GM23248 (cell line): ENCODE results near the gene HSPA1A. TPM values are rescaled to one million over a fixed set of nuclear protein-coding genes. Genes with fewer than 3 reads are reported as not detected.

ENCODE experiments used
- DNase-seq: peaks from one replicate; pipeline ENCODE4 v3.0.0-alpha.2; 2015
- H2AFZ ChIP-seq: fragments of 200-600 bp; sonication (generic); 2 replicates; pipeline ENCODE4 v1.6.1; 2016; ENCODE audit warnings: antibody characterized with exemption
- H3F3A ChIP-seq: fragments of 200-600 bp; sonication (generic); 2 replicates; pipeline ENCODE4 v1.6.1; 2016; ENCODE audit warnings: mild to moderate bottlenecking, antibody characterized with exemption, mixed run types; ENCODE audit not compliant: insufficient read depth
- H3K27ac ChIP-seq: fragments of 200-600 bp; sonication (generic); 2 replicates; pipeline ENCODE4 v1.5.1; 2016; ENCODE audit warnings: mild to moderate bottlenecking
- H3K27me3 ChIP-seq: fragments of 200-600 bp; sonication (generic); replicated peaks from 2 replicates; pipeline ENCODE4 v1.6.1; 2016; ENCODE audit warnings: mild to moderate bottlenecking; ENCODE audit not compliant: insufficient read depth
- H3K36me3 ChIP-seq: fragments of 200-600 bp; sonication (generic); 2 replicates; pipeline ENCODE4 v1.6.1; 2016; ENCODE audit warnings: low read depth, mild to moderate bottlenecking
- H3K4me1 ChIP-seq: fragments of 200-600 bp; sonication (generic); 2 replicates; pipeline ENCODE4 v1.6.1; 2016; ENCODE audit warnings: mild to moderate bottlenecking; ENCODE audit not compliant: insufficient read depth
- H3K4me2 ChIP-seq: fragments of 200-600 bp; sonication (generic); one replicate; pipeline ENCODE4 v1.6.1; 2016; ENCODE audit warnings: mild to moderate bottlenecking; ENCODE audit not compliant: unreplicated experiment
- H3K4me3 ChIP-seq: fragments of 200-600 bp; sonication (generic); 2 replicates; pipeline ENCODE4 v1.5.1; 2016; ENCODE audit warnings: mild to moderate bottlenecking
- H3K79me2 ChIP-seq: fragments of 200-600 bp; sonication (generic); 2 replicates; pipeline ENCODE4 v1.6.1; 2016; ENCODE audit warnings: mild to moderate bottlenecking; ENCODE audit not compliant: insufficient read depth
- H3K9ac ChIP-seq: fragments of 200-600 bp; sonication (generic); 2 replicates; pipeline ENCODE4 v1.6.1; 2016; ENCODE audit warnings: mild to moderate bottlenecking
- H3K9me2 ChIP-seq: fragments of 200-600 bp; sonication (generic); 2 replicates; pipeline ENCODE4 v1.6.1; 2016; ENCODE audit warnings: mixed run types, mild to moderate bottlenecking, moderate library complexity; ENCODE audit not compliant: insufficient read depth
- H3K9me3 ChIP-seq: fragments of 200-600 bp; sonication (generic); one replicate; pipeline ENCODE4 v1.6.1; 2017; ENCODE audit warnings: low read depth
- H4K20me1 ChIP-seq: fragments of 200-600 bp; sonication (generic); 2 replicates; pipeline ENCODE4 v1.6.0; 2016; ENCODE audit not compliant: insufficient read depth
- EZH2 ChIP-seq: fragments of 200-600 bp; sonication (generic); IDR thresholded peaks from 2 replicates; pipeline ENCODE4 v1.6.1; 2018; ENCODE audit warnings: antibody characterized with exemption, mild to moderate bottlenecking; ENCODE audit not compliant: insufficient read depth, poor library complexity, severe bottlenecking
- EZH2phosphoT487 ChIP-seq: fragments of 200-600 bp; sonication (generic); IDR thresholded peaks from 2 replicates; pipeline ENCODE4 v1.6.1; 2018; ENCODE audit warnings: antibody characterized with exemption, moderate library complexity, mild to moderate bottlenecking, low read depth; ENCODE audit not compliant: insufficient read depth
- WGBS, 2 experiments: methylation state at CpG; one replicate each; pipeline ENCODE4 v1.1.6; 2015 to 2017; ENCODE audit warnings: low lambda C conversion rate in 2 of 2, low coverage in 1 of 2; ENCODE audit errors: missing lambda C conversion rate in 2 of 2; 5-methylcytosine and 5-hydroxymethylcytosine counted together
- in situ Hi-C: fragments of 300-500 bp; cut with MboI; formaldehyde crosslinking; loops from 2 replicates; pipeline ENCODE4 v1.15.0; 2020
- polyA plus RNA-seq: library from polyadenylated mRNA; unstranded; fragments of >200 nt; fragmentation: Nextera tagmentation; extraction: Ambion mirVana; gene quantifications from 2 replicates; pipeline ENCODE4 v1.2.1, GENCODE V29; 2016
- total RNA-seq: library from RNA; depleted of rRNA; stranded (reverse); fragments of >200 nt; shearing (Covaris generic); gene quantifications from 2 replicates; pipeline ENCODE4 v1.2.3, GENCODE V29; 2014

HSPA1A gene
- total and polyA plus RNA-seq, 2 experiments from 2014 or later: 67.5 to 107 TPM

- DNase-seq: no peak
- no peak overlapping the region for H3K9ac ChIP-seq
- peaks cover 35% of the 10 kb centered on the region for H3F3A ChIP-seq
- in situ Hi-C loops: no loop called here
- no peak overlapping the region for H3K4me2 ChIP-seq
- H3K4me1 ChIP-seq: peaks cover 10% of the 10 kb centered on the region; the same call in 1 of the 2 replicates
- no peaks in the 10 kb centered on the region for H3K27me3 ChIP-seq
- H3K27ac ChIP-seq: no peak overlapping the region
- H4K20me1 ChIP-seq: no peaks in the 10 kb centered on the region
- H3K9me2 ChIP-seq: no peaks in the 10 kb centered on the region
- no peaks in the 10 kb centered on the region for H3K9me3 ChIP-seq
- H3K79me2 ChIP-seq: peaks cover 45% of the 10 kb centered on the region
- H3K4me3 ChIP-seq: no peak overlapping the region
- H3K36me3 ChIP-seq: no peaks in the 10 kb centered on the region
- WGBS, 2 experiments: 85 to 90% methylated on average over 4 of the region's 4 CpGs
- no peak overlapping the region for H2AFZ ChIP-seq
- TF ChIP-seq EZH2 (no peak), EZH2phosphoT487 (no peak)
These were observed 10.2 kb downstream of the HSPA1A start for GRCh38 chr6:31825553-31825952.

- H3K4me3 ChIP-seq: peak overlapping the region; percentile 72
- in situ Hi-C loops: no loop called here
- H3K27me3 ChIP-seq: no peaks in the 10 kb centered on the region
- H3K4me2 ChIP-seq: peak overlapping the region; percentile 87
- peaks cover 24% of the 10 kb centered on the region for H3F3A ChIP-seq
- no peaks in the 10 kb centered on the region for H3K9me2 ChIP-seq
- no peaks in the 10 kb centered on the region for H4K20me1 ChIP-seq
- H3K27ac ChIP-seq: peak overlapping the region; percentile 91
- peak overlapping the region; percentile 86 for H2AFZ ChIP-seq
- no peaks in the 10 kb centered on the region for H3K9me3 ChIP-seq
- H3K36me3 ChIP-seq: no peaks in the 10 kb centered on the region
- TF ChIP-seq EZH2phosphoT487: no peak
- TF ChIP-seq EZH2: no peak
- peak overlapping the region; percentile 85 for H3K9ac ChIP-seq
- 1 to 2% methylated on average over 13 of the region's 13 CpGs for WGBS, 2 experiments
- H3K79me2 ChIP-seq: peaks cover 55% of the 10 kb centered on the region
- peaks cover 22% of the 10 kb centered on the region for H3K4me1 ChIP-seq
- peak; percentile 91 for DNase-seq
These were observed 11.5 kb downstream of the HSPA1A start for GRCh38 chr6:31826793-31827285.

- H3K36me3 ChIP-seq: no peaks in the 10 kb centered on the region
- WGBS, 2 experiments: 0 to 1% methylated on average over 35 to 51 of the region's 56 CpGs
- H3K27me3 ChIP-seq: no peaks in the 10 kb centered on the region
- peak; percentile 99 for DNase-seq
- H3K9me3 ChIP-seq: no peaks in the 10 kb centered on the region
- peaks cover 22% of the 10 kb centered on the region for H3K4me1 ChIP-seq
- no peaks in the 10 kb centered on the region for H3K9me2 ChIP-seq
- H4K20me1 ChIP-seq: no peaks in the 10 kb centered on the region
- H3K9ac ChIP-seq: peak within 1 kb of the TSS; percentile 85
- H3F3A ChIP-seq: peaks cover 20% of the 10 kb centered on the region
- peak within 1 kb of the TSS; percentile 87 for H3K4me2 ChIP-seq
- H3K79me2 ChIP-seq: peaks cover 61% of the 10 kb centered on the region
- TF ChIP-seq EZH2phosphoT487 (no peak), EZH2 (no peak)
- in situ Hi-C loops: no loop called here
- H3K27ac ChIP-seq: peak within 1 kb of the TSS; percentile 91
- peak within 1 kb of the TSS; percentile 72 for H3K4me3 ChIP-seq
- H2AFZ ChIP-seq: peak within 1 kb of the TSS; percentile 86
These were observed 12.1 kb downstream of the HSPA1A start, which contains the start of gene HSPA1B for GRCh38 chr6:31827286-31828079. Gene HSPA1B, plus strand, starts transcription at chr6:31827738. Its CDS starts 213 bp downstream, at chr6:31827951.

- TF ChIP-seq EZH2 (no peak), EZH2phosphoT487 (no peak)
These were observed 14.4 kb downstream of the HSPA1A start for GRCh38 chr6:31829633-31830283.

More at GRCh38 chr6:31829633-31830283, 14.4 kb downstream of the HSPA1A start:
- Histone ChIP-seq H2AFZ (peak overlapping the region; percentile 56), H3K79me2 (peaks cover 61% of the 10 kb centered on the region), H3K9me3 (no peaks in the 10 kb centered on the region), H3K36me3 (no peaks in the 10 kb centered on the region), H3K27me3 (no peaks in the 10 kb centered on the region), H3K4me1 (peaks cover 24% of the 10 kb centered on the region), H3K27ac (peak overlapping the region; percentile 59), H3F3A (peaks cover 16% of the 10 kb centered on the region; the same call in 1 of the 2 replicates), H4K20me1 (no peaks in the 10 kb centered on the region), H3K9me2 (no peaks in the 10 kb centered on the region), H3K9ac (peak overlapping the region; percentile 83), H3K4me2 (peak overlapping the region; percentile 95), H3K4me3 (peak overlapping the region; percentile 81)
- WGBS, 2 experiments: 0 to 1% methylated on average over 15 of the region's 15 CpGs
- DNase-seq: peak; percentile 75
- in situ Hi-C loops: no loop called here
